SKM-1 treated with dmso at 0.1 percent for 144 hours (cell line): ENCODE data around the gene DNAJB14.
A peak's percentile ranks its signal among the peaks of the same experiment; 100 is the strongest.

ENCODE experiments used
- DNase-seq: peaks from one replicate; lab custom pipeline; 2025; ENCODE audit not compliant: unreplicated experiment; lab: John Stamatoyannopoulos, UW

Gene DNAJB14

GRCh38 chr4:99945718-99946355 is 581 bp downstream of the DNAJB14 start:
- no peak for DNase-seq

- no peak for DNase-seq
Measured at GRCh38 chr4:99943904-99944437, 2.4 kb downstream of the DNAJB14 start.

GRCh38 chr4:99938243-99938753 is 8.1 kb downstream of the DNAJB14 start:
- no peak for DNase-seq

GRCh38 chr4:99934891-99935290 is 11.5 kb downstream of the DNAJB14 start:
- no peak for DNase-seq

- peak; percentile 12 for DNase-seq
Measured at GRCh38 chr4:99927566-99927965, 18.9 kb downstream of the DNAJB14 start.

GRCh38 chr4:99921174-99921573 is 25.2 kb downstream of the DNAJB14 start:
- DNase-seq, result no peak

- no peak for DNase-seq
Measured at GRCh38 chr4:99918656-99919055, 27.8 kb downstream of the DNAJB14 start.

GRCh38 chr4:99917575-99917974 is 28.8 kb downstream of the DNAJB14 start:
- DNase-seq, result no peak

GRCh38 chr4:99915449-99915848 is 31.0 kb downstream of the DNAJB14 start:
- no peak for DNase-seq

GRCh38 chr4:99894998-99895397 is 51.4 kb downstream of the DNAJB14 start:
- no peak for DNase-seq

GRCh38 chr4:99894161-99894997 is 52.0 kb downstream of the DNAJB14 start, which contains the start of gene LAMTOR3:
TSS of gene LAMTOR3 (minus strand) at chr4:99894427. CDS start at chr4:99893963, 464 bp downstream.
- peak; percentile 95 for DNase-seq

GRCh38 chr4:99893839-99894160 is 52.6 kb downstream of the DNAJB14 start:
- no peak for DNase-seq

- no peak for DNase-seq
Measured at GRCh38 chr4:99893029-99893428, 53.4 kb downstream of the DNAJB14 start.

- DNase-seq, result no peak
Measured at GRCh38 chr4:99891351-99891750, 55.1 kb downstream of the DNAJB14 start.

GRCh38 chr4:99887837-99888236 is 58.6 kb downstream of the DNAJB14 start:
- no peak for DNase-seq

- DNase-seq, result no peak
Measured at GRCh38 chr4:99886146-99886545, 60.3 kb downstream of the DNAJB14 start.

GRCh38 chr4:99885687-99886086 is 60.7 kb downstream of the DNAJB14 start:
- no peak for DNase-seq

GRCh38 chr4:99885063-99885664 is 61.3 kb downstream of the DNAJB14 start:
- peak; percentile 43 for DNase-seq

- DNase-seq, result peak; percentile 11
Measured at GRCh38 chr4:99879458-99879857, 67.0 kb downstream of the DNAJB14 start.

GRCh38 chr4:99878604-99879003 is 67.8 kb downstream of the DNAJB14 start:
- DNase-seq, result no peak

GRCh38 chr4:99876946-99877345 is 69.5 kb downstream of the DNAJB14 start:
- no peak for DNase-seq

- DNase-seq, result no peak
Measured at GRCh38 chr4:99875071-99875470, 71.3 kb downstream of the DNAJB14 start.
